HG02981 (cell line): ENCODE data around the gene BICRAL.
"Not testable (repeated sequence)": the region's sequence is repeated elsewhere in the genome, so short reads cannot be mapped to it uniquely, and the experiment has no call there.

ENCODE experiments used
- ATAC-seq: cut with Tn5 transposase; IDR thresholded peaks from one replicate; pipeline ENCODE4 v1.9.1; 2021; ENCODE audit warnings: mild to moderate bottlenecking, moderate library complexity; ENCODE audit not compliant: unreplicated experiment

BICRAL gene, protein sequence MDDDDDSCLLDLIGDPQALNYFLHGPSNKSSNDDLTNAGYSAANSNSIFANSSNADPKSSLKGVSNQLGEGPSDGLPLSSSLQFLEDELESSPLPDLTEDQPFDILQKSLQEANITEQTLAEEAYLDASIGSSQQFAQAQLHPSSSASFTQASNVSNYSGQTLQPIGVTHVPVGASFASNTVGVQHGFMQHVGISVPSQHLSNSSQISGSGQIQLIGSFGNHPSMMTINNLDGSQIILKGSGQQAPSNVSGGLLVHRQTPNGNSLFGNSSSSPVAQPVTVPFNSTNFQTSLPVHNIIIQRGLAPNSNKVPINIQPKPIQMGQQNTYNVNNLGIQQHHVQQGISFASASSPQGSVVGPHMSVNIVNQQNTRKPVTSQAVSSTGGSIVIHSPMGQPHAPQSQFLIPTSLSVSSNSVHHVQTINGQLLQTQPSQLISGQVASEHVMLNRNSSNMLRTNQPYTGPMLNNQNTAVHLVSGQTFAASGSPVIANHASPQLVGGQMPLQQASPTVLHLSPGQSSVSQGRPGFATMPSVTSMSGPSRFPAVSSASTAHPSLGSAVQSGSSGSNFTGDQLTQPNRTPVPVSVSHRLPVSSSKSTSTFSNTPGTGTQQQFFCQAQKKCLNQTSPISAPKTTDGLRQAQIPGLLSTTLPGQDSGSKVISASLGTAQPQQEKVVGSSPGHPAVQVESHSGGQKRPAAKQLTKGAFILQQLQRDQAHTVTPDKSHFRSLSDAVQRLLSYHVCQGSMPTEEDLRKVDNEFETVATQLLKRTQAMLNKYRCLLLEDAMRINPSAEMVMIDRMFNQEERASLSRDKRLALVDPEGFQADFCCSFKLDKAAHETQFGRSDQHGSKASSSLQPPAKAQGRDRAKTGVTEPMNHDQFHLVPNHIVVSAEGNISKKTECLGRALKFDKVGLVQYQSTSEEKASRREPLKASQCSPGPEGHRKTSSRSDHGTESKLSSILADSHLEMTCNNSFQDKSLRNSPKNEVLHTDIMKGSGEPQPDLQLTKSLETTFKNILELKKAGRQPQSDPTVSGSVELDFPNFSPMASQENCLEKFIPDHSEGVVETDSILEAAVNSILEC

DNA sequence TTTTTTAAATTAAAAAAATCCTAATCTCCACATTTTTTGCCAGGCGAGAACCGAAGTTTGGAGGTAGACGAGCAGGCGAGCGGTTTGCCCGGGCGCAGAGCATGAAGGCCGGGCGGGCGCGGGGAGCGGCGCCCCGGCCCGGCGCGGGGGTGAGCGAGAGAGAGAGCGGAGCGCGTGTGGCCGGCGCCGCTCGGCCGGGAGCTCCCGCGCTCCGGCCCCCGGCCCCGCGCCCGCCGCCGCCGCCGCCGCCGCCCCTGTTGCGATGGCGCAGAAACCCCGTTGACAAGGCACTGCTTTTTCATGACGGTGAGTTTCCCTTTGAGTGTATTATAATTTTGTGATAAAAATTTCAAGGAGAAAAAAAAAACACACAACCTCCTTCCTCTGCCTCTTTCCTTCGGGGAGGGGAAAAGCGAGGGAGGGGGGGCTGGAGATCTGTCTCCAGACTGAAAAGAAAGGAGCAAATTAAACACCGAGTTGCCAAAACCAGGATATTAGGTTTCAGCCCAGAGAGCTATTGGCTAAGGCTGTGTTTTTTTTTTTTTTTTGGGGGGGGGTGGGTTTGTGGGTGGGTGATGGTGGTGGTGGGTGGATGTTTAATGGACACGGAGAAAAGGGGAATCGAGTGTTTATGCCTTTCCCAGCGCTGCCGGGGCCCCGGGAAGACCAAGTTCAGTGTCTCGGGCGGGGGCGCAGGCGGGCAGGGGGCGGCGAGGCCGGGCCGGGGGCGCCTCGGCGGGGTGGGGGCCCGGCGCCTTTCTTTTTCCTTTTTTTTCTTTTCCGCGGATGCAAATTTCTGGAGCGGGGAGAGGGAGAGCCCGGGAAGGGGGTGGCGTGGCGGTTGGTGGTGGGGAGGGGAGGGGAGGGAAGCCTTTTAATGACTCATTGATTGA, at the start of gene BICRAL:
BICRAL (plus strand) TSS at position 257 of the 893 bp plus-strand sequence. CDS start 39,971 bp downstream, outside the sequence.
- no peak for ATAC-seq

- ATAC-seq, result not testable (repeated sequence)
Measured at GRCh38 chr6:42733867-42734481, 47.9 kb upstream of the BICRAL start.

GRCh38 chr6:42735976-42736375, 45.9 kb upstream of the BICRAL start:
- ATAC-seq, result no peak

GRCh38 chr6:42740725-42741124, 41.1 kb upstream of the BICRAL start:
- no peak for ATAC-seq

- no peak for ATAC-seq
Measured at GRCh38 chr6:42742116-42742894, 39.5 kb upstream of the BICRAL start.

GRCh38 chr6:42744351-42744893, 37.4 kb upstream of the BICRAL start:
- no peak for ATAC-seq

DNA sequence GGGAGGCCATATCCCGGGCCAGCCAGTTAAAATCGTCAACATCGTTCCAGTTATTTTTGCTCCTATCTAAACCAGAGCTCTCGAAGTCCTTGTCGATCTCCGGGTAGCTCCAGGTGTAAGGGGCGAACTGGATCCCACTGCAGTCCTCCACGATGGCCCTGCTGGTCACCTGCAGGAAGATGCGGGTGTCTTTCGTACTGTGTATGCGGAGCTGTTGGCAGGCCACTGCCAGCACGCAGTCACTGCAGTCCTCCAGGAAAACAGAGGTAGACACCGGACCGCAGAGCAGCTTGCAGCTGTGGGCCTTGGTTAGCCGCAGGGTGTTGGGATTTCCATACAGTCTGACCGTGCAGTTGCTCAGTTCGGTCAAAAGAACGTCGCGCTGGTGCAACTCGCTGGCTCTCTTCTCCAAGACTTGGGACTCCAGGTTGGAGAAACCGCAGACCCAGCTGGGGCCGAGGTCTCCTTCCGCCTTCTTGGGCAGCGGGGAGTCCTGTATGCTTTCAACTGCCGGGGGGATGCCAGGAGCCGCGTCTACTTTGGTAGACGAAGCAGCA, 36.7 kb upstream of the BICRAL start:
- no peak for ATAC-seq

DNA sequence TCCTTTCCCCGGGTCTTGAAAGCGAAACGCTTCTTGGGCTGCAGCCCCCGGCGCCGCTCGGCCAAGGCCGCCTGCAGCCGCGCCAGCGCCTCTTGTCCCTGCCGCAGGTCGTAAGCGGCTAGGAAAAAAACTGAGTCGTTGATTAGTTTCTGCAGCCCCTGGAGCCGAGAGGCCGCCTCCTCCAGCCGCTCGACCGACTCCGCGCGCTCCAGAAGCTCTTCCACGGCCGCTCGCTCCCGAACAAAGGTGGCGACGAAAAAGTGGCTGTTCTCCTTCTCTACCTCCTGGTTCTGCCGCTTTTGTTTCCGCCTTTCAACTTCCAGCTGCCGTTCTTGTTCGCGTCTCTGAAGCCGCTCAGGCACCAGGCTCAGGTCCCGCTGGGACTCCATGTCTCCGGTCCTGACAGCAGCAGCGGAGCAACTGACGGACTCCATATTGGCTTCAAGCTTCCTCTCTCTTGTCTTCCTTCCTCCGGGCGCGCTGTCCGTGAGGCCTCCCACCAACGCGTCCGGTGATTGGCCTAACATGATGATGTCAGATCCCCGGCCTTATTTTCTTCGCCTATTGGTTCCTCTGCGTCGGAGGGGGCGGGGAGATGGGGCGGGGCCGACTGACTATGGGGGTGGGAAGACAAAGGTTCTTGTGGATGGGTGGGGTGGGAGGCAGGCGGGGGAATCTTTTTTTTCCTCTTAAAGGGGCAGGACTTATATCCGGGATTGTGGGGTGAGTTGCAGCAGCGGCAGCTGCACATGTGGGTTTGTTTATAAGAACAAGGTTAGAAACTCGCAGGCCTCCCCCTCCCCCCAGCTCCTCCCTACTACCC, 36.0 kb upstream of the BICRAL start, which contains the start of gene TBCC:
TBCC (minus strand) TSS at position 464 of the 823 bp plus-strand sequence; CDS start at position 434, 30 bp downstream.
- ATAC-seq, result peak; percentile 72

- ATAC-seq, result peak; percentile 35
Measured at GRCh38 chr6:42746463-42747391, 35.1 kb upstream of the BICRAL start.

GRCh38 chr6:42748203-42748898, 33.5 kb upstream of the BICRAL start:
- no peak for ATAC-seq

DNA sequence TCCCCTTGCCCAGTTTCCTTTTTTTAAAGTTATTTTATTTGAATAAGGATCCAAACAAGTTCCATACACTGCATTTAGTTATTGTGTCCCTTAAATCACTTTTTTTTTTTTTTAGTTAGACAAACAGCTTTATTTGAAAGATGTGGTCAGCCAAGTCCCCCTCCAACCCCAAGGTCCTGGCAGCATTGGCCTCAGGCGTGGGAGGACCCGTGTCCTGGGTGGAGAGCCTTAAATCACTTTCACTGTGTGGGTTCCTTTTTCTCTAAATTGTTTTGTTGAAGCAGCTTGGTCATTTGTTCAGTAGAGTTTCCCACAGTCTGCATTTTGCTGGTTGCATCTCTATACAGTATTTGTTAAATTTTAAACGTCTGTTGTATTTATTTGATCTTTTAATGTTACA, 30.8 kb upstream of the BICRAL start:
- no peak for ATAC-seq

- no peak for ATAC-seq
Measured at GRCh38 chr6:42754759-42755158, 27.1 kb upstream of the BICRAL start.

DNA sequence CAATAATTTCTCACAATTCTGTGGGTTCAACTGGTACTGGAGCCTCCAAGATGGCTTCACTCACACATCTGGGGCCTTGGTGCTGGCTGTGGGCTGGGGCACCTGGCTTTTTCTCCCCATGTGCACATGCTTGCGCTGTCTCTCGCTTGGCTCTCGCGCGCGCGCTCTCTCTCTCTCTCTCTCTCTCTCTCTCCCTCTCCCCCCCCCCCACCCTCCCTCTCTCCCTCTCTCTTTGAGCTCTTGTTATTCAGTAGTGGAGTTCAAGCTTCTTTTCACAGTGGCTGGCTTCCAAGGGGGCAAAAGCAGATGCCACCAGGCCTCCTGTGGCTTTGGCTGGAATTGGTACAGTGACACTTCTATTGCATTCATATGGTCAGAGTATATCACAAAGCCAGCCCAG, 25.1 kb upstream of the BICRAL start:
- ATAC-seq, result no peak

DNA sequence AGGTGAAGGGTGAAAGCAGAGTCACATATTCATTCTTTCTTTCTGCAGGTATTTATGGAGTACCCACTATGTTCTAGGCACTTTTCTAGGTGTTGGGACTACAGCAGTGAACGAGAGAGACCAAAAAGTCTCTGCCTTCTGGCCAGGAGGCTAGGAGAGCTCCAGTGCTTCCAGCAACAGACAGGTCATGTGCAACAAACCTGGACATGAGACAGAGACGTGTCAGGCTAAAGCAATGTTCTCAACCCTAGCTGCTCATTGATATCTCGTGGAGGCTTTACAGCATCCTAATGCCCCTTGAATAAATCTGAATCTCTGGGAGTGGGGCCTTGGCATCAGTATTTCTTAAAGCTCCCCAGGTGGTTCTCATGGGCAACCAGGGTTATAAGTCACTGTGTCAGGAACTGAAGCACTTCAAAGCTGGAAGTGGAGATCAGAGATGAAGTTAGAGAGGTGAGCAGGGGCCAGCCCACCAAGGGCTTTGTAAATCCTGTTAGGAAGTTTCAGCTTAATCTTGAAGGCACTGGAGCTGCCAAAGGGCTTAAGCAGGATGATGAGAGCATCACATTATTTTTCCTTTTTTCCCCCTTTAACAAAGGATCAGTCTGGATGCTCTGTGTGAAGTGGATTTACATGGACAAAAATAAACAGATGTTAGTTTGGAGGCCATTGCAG, 23.0 kb upstream of the BICRAL start:
- no peak for ATAC-seq

GRCh38 chr6:42761287-42762067, 20.4 kb upstream of the BICRAL start:
- no peak for ATAC-seq
